ENCODE results near the gene TNFRSF14.

TNFRSF14 gene

GRCh38 chr1:2590233-2591141 lies 34.3 kb downstream of the TNFRSF14 start:
- no peak for DNase-seq

- DNase-seq: no peak
Observed at GRCh38 chr1:2591233-2591580, 35.0 kb downstream of the TNFRSF14 start.

- no peak for DNase-seq
Observed at GRCh38 chr1:2591581-2592261, 35.5 kb downstream of the TNFRSF14 start.

- DNase-seq: no peak
Observed at GRCh38 chr1:2592672-2593071, 36.5 kb downstream of the TNFRSF14 start.

GRCh38 chr1:2593251-2593878 lies 37.2 kb downstream of the TNFRSF14 start:
- no peak for DNase-seq

- DNase-seq: no peak
Observed at GRCh38 chr1:2594001-2594640, 38.0 kb downstream of the TNFRSF14 start.

GRCh38 chr1:2594641-2595131 lies 38.5 kb downstream of the TNFRSF14 start:
- no peak for DNase-seq

- no peak for DNase-seq
Observed at GRCh38 chr1:2595261-2595811, 39.2 kb downstream of the TNFRSF14 start.

- DNase-seq: no peak
Observed at GRCh38 chr1:2595812-2596529, 39.8 kb downstream of the TNFRSF14 start.

GRCh38 chr1:2596530-2597333 lies 40.6 kb downstream of the TNFRSF14 start:
- no peak for DNase-seq

- peak; percentile 6 for DNase-seq
Observed at GRCh38 chr1:2597441-2598328, 41.5 kb downstream of the TNFRSF14 start.

GRCh38 chr1:2598329-2598931 lies 42.3 kb downstream of the TNFRSF14 start:
- no peak for DNase-seq

- DNase-seq: no peak
Observed at GRCh38 chr1:2601721-2602303, 45.6 kb downstream of the TNFRSF14 start.

- DNase-seq: no peak
Observed at GRCh38 chr1:2602311-2602835, 46.2 kb downstream of the TNFRSF14 start.

- no peak for DNase-seq
Observed at GRCh38 chr1:2602866-2603520, 46.8 kb downstream of the TNFRSF14 start.

GRCh38 chr1:2603521-2604155 lies 47.5 kb downstream of the TNFRSF14 start:
- no peak for DNase-seq

- no peak for DNase-seq
Observed at GRCh38 chr1:2604156-2604843, 48.1 kb downstream of the TNFRSF14 start.
